Esophagus squamous epithelium (tissue), 5 donors: ENCODE data around the gene DOP1A. TPM values are rescaled to one million over a fixed set of nuclear protein-coding genes. Genes with fewer than 3 reads are reported as not detected.

ENCODE experiments used
- DNase-seq: peaks from one replicate; lab custom pipeline; 2025; lab: John Stamatoyannopoulos, UW
- H3K27ac ChIP-seq, 4 donors: fragments of 200-600 bp; sonication (generic); one replicate each; pipeline ENCODE4 v1.5.1; 2016 to 2019; ENCODE audit warnings: mild to moderate bottlenecking in 1 of 4
- H3K27me3 ChIP-seq, 4 donors: fragments of 200-600 bp; sonication (generic); 1 replicate in 3 of 4; 2 replicates in 1 of 4; pipeline versions ENCODE4 v1.5.1 to v1.6.0; 2017 to 2021; ENCODE audit warnings: antibody characterized with exemption in 1 of 4
- H3K36me3 ChIP-seq, 3 donors: fragments of 200-600 bp; sonication (generic); one replicate each; pipeline ENCODE4 v1.5.1; 2016 to 2019
- H3K4me1 ChIP-seq, 3 donors: fragments of 200-600 bp; sonication (generic); one replicate each; pipeline ENCODE4 v1.5.1; 2017 to 2019
- H3K4me3 ChIP-seq, 4 donors: fragments of 200-600 bp; sonication (generic); 1 replicate in 3 of 4; 2 replicates in 1 of 4; pipeline ENCODE4 v1.5.1; 2016 to 2019; ENCODE audit warnings: mild to moderate bottlenecking in 2 of 4, moderate library complexity in 1 of 4
- H3K9me3 ChIP-seq, 3 donors: fragments of 200-600 bp; sonication (generic); one replicate each; pipeline ENCODE4 v1.5.1; 2016 to 2019
- CTCF ChIP-seq, 6 experiments: fragments of 450-650 bp in 4 of 6; fragments of 200-600 bp in 2 of 6; sonication (generic) in 2 of 6; IDR thresholded peaks; one replicate each; pipeline ENCODE4 v1.5.1; 2016 to 2019; ENCODE audit warnings: antibody characterized with exemption in 6 of 6, mild to moderate bottlenecking in 4 of 6, moderate library complexity in 4 of 6
- POLR2A ChIP-seq, 4 donors: fragments of 450-650 bp; IDR thresholded peaks; one replicate each; pipeline ENCODE4 v1.6.1; 2017; ENCODE audit warnings: antibody characterized with exemption in 4 of 4, mild to moderate bottlenecking in 4 of 4, moderate library complexity in 3 of 4
- WGBS, 2 donors: methylation state at CpG; one replicate each; pipeline ENCODE4 v1.1.5; 2018; 5-methylcytosine and 5-hydroxymethylcytosine counted together
- intact Hi-C: fragments of 100-400 bp; cut with DNase I; formaldehyde crosslinking; loops from one replicate; pipeline ENCODE4 v1.15.0; 2022
- total RNA-seq, 4 donors: library from RNA; depleted of rRNA; stranded (reverse); fragments of >200 nt; gene quantifications; one replicate each; pipeline ENCODE4 v1.1.0, GENCODE V29; 2016
- donor health status: DM: yes; HTN: yes; CAD: no.

Gene DOP1A
- total RNA-seq, 4 donors from 2014 or later: 19.0 to 40.2 (median 22.4) TPM

GRCh38 chr6:83126223-83126622, 58.8 kb downstream of the DOP1A start:
- H3K9me3 ChIP-seq: no peaks in the 10 kb centered on the region
- WGBS, 2 donors: 85 to 90% methylated on average over 2 of the region's 2 CpGs
- H3K27me3 ChIP-seq: no peaks in the 10 kb centered on the region
- H3K4me1 ChIP-seq: no peaks in the 10 kb centered on the region
- no peak for DNase-seq
- H3K36me3 ChIP-seq: peaks cover 12 to 100% (median 24%) of the 10 kb centered on the region in 3 donors
- intact Hi-C loops: no loop called here
- H3K27ac ChIP-seq: no peak overlapping the region
- H3K4me3 ChIP-seq: no peak overlapping the region
- TF ChIP-seq POLR2A (IDR thresholded peaks at IDR 0.05) (no peak), CTCF (IDR thresholded peaks at IDR 0.05) (no peak)

DNA sequence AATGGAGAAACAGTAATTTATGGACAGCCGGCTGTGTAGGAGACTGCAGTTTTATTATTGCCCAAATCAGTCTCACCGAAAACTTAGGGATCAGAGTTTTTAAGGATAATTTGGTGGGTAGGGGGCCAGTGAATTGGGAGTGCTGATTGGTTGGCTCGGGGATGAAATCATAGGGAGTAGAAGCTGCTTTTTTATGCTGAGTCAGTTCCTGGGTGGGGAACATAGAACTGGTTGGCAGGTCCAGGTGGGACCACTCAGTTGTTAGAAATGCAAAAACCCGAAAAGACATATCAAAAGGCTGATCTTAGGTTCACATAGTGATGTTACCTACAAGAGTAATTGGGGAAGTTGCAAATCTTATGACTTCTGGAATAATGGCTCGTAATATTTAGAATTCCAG, 59.3 kb downstream of the DOP1A start:
- Histone ChIP-seq H3K27ac (no peak overlapping the region), H3K9me3 (no peaks in the 10 kb centered on the region), H3K36me3 (peaks cover 12 to 100% (median 24%) of the 10 kb centered on the region in 3 donors), H3K4me3 (no peak overlapping the region), H3K27me3 (no peaks in the 10 kb centered on the region), H3K4me1 (no peaks in the 10 kb centered on the region)
- intact Hi-C loops: no loop called here
- DNase-seq: no peak
- TF ChIP-seq POLR2A (IDR thresholded peaks at IDR 0.05) (no peak), CTCF (IDR thresholded peaks at IDR 0.05) (no peak)
- 92 to 95% methylated on average over 5 of the region's 5 CpGs for WGBS, 2 donors

DNA sequence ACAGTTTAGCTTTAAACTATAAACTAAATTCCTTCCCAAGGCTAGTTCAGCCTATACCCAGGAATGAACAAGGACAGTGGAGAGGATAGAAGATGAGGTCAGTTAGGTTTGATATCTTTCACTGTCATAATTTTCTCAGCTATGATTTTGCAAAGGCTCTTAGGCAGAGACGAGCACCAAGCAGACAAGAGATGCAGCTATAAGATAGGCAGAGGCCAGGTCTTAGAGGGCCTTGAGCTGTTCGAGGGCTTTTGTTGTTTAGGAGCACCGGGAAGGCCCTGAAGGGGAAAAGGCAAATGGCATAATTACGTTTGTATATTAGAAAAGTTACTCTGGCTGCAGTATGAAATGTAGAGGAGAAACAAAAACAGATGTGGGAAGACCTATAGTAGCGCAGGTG, 59.8 kb downstream of the DOP1A start:
- 86 to 90% methylated on average over 5 of the region's 5 CpGs for WGBS, 2 donors

GRCh38 chr6:83127976-83128375, 60.5 kb downstream of the DOP1A start:
- no peak for DNase-seq
- no peak for TF ChIP-seq CTCF (IDR thresholded peaks at IDR 0.05)
- no peak for TF ChIP-seq POLR2A (IDR thresholded peaks at IDR 0.05)
- Histone ChIP-seq H3K9me3 (no peaks in the 10 kb centered on the region), H3K36me3 (peaks cover 12 to 99% (median 24%) of the 10 kb centered on the region in 3 donors), H3K4me3 (no peak overlapping the region), H3K4me1 (no peaks in the 10 kb centered on the region), H3K27me3 (no peaks in the 10 kb centered on the region), H3K27ac (no peak overlapping the region)
- 100% methylated on average over 2 of the region's 2 CpGs for WGBS, 2 donors
- intact Hi-C loops: no loop called here

More for the DNA sequence above, 59.8 kb downstream of the DOP1A start:
- Histone ChIP-seq H3K4me1 (no peaks in the 10 kb centered on the region), H3K27ac (no peak overlapping the region), H3K27me3 (no peaks in the 10 kb centered on the region), H3K9me3 (no peaks in the 10 kb centered on the region), H3K4me3 (no peak overlapping the region), H3K36me3 (peaks cover 12 to 100% (median 24%) of the 10 kb centered on the region in 3 donors)
- DNase-seq: no peak
- intact Hi-C loops: no loop called here
- TF ChIP-seq CTCF (IDR thresholded peaks at IDR 0.05) (no peak), POLR2A (IDR thresholded peaks at IDR 0.05) (no peak)

DNA sequence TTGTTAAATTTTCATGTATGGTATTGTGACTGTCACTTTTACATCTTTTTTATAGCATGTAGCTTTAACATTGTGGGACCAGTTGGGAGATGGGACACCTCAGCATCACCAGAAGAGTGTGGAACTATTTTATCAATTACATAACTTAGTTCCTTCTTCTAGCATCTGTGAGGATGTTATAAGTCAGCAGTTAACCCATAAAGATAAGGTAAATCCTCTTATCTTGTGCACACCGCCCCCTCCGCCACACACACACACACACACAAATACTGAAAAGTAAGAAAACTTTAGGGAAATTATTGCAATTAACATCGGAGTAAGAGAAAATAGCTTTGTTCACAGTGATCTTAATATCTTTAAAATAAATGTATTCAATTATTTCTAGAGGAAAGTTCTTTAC, 64.7 kb downstream of the DOP1A start:
- no peak for DNase-seq
- Histone ChIP-seq H3K27me3 (no peaks in the 10 kb centered on the region), H3K36me3 (peaks cover 0 to 91% (median 26%) of the 10 kb centered on the region in 3 donors), H3K9me3 (no peaks in the 10 kb centered on the region), H3K27ac (no peak overlapping the region), H3K4me1 (no peaks in the 10 kb centered on the region), H3K4me3 (no peak overlapping the region)
- WGBS, 2 donors: 89 to 94% methylated on average over 3 of the region's 3 CpGs
- TF ChIP-seq POLR2A (IDR thresholded peaks at IDR 0.05) (no peak), CTCF (IDR thresholded peaks at IDR 0.05) (no peak)
- intact Hi-C loops: no loop called here
